CD4-positive, CD25-positive, alpha-beta regulatory T cell (primary cell): ENCODE results near the gene C13orf42. TPM values are rescaled to one million over a fixed set of nuclear protein-coding genes. Genes with fewer than 3 reads are reported as not detected.

Experiments used
- ATAC-seq, 2 donors: fragments of 150-1000 bp; cut with Tn5 transposase; one replicate each; pipeline ENCODE4 v1.10.0; 2021; ENCODE audit warnings: low read depth in 2 of 2, moderate number of reproducible peaks in 2 of 2, moderate library complexity in 1 of 2
- DNase-seq, 3 donors: peaks; one replicate each; pipeline versions ENCODE4 v3.0.0 to v3.0.0-alpha.2; 2012 to 2022; ENCODE audit warnings: mixed read lengths in 1 of 3
- H3K27ac ChIP-seq: one replicate; pipeline ENCODE4 v1.7.0; 2013; ENCODE audit warnings: mild to moderate bottlenecking, low read length; ENCODE audit not compliant: insufficient read depth, poor library complexity, severe bottlenecking
- H3K27me3 ChIP-seq: one replicate; pipeline ENCODE4 v1.7.0; 2013; ENCODE audit warnings: low read length; ENCODE audit not compliant: control insufficient read depth, insufficient read depth
- H3K36me3 ChIP-seq: one replicate; pipeline ENCODE4 v1.7.0; 2013; ENCODE audit warnings: mild to moderate bottlenecking, low read length, moderate library complexity; ENCODE audit not compliant: control insufficient read depth, insufficient read depth
- H3K4me1 ChIP-seq: 2 replicates; pipeline ENCODE4 v1.7.0; 2013; ENCODE audit warnings: mild to moderate bottlenecking, low read length; ENCODE audit not compliant: insufficient read depth, control insufficient read depth, poor library complexity, severe bottlenecking
- H3K4me3 ChIP-seq: one replicate; pipeline ENCODE4 v1.7.0; 2013; ENCODE audit warnings: low read depth, mild to moderate bottlenecking, low read length, moderate library complexity
- H3K9me3 ChIP-seq, 2 experiments: 1 replicate in 1 of 2; 2 replicates in 1 of 2; pipeline ENCODE4 v1.7.0; 2013; ENCODE audit warnings: low read length in 2 of 2, mild to moderate bottlenecking in 1 of 2, moderate library complexity in 1 of 2; ENCODE audit not compliant: control insufficient read depth in 2 of 2
- H3K27ac Mint-ChIP-seq, 3 donors: one replicate each; pipeline ENCODE4 v1.8.0; 2020 to 2022; ENCODE audit warnings: mild to moderate bottlenecking in 3 of 3, mixed read lengths in 3 of 3, moderate library complexity in 2 of 3
- H3K27me3 Mint-ChIP-seq: one replicate; pipeline ENCODE4 v1.8.0; 2022; ENCODE audit warnings: mild to moderate bottlenecking, mixed read lengths
- H3K36me3 Mint-ChIP-seq: one replicate; pipeline ENCODE4 v1.8.0; 2020; ENCODE audit warnings: mixed read lengths
- H3K4me1 Mint-ChIP-seq, 4 donors: one replicate each; pipeline ENCODE4 v1.8.0; 2020 to 2022; ENCODE audit warnings: mixed read lengths in 4 of 4, mild to moderate bottlenecking in 1 of 4
- H3K4me3 Mint-ChIP-seq, 4 donors: one replicate each; pipeline ENCODE4 v1.8.0; 2020 to 2022; ENCODE audit warnings: mild to moderate bottlenecking in 4 of 4, mixed read lengths in 4 of 4, moderate library complexity in 3 of 4
- H3K9me3 Mint-ChIP-seq, 7 donors: one replicate each; pipeline ENCODE4 v1.8.0; 2020 to 2022; ENCODE audit warnings: mixed read lengths in 7 of 7, mild to moderate bottlenecking in 3 of 7, moderate library complexity in 2 of 7
- polyA plus RNA-seq, 4 donors: library from polyadenylated mRNA; unstranded; fragments of 300-500 nt; fragmentation: Illumina TruSeq; gene quantifications; one replicate each; pipeline ENCODE4 v1.2.3, GENCODE V29; 2021
- total RNA-seq: library from RNA; stranded (reverse); gene quantifications from one replicate; pipeline ENCODE4 v1.2.3, GENCODE V29; 2022

Gene C13orf42
- total and polyA plus RNA-seq, 5 donors from 2014 or later, result not detected

- Mint-ChIP-seq H3K36me3 (no peaks in the 10 kb centered on the region), H3K4me1 (peaks cover 0 to 1% (median 0%) of the 10 kb centered on the region in 4 donors), H3K27ac (no peak overlapping the region), H3K27me3 (no peaks in the 10 kb centered on the region), H3K9me3 (no peaks in the 10 kb centered on the region), H3K4me3 (no peak overlapping the region)
- no peak for DNase-seq
- H3K4me1 ChIP-seq, result no peaks in the 10 kb centered on the region
- H3K4me3 ChIP-seq, result no peak overlapping the region
- no peaks in the 10 kb centered on the region for H3K9me3 ChIP-seq
- no peaks in the 10 kb centered on the region for H3K36me3 ChIP-seq
- no peak overlapping the region for H3K27ac ChIP-seq
- H3K27me3 ChIP-seq, result no peaks in the 10 kb centered on the region
- no peak for ATAC-seq
Observed at GRCh38 chr13:51048616-51049015, 62.5 kb downstream of the C13orf42 start.

GRCh38 chr13:51048166-51048461 lies 63.0 kb downstream of the C13orf42 start:
- Mint-ChIP-seq H3K9me3 (no peaks in the 10 kb centered on the region), H3K4me3 (no peak overlapping the region), H3K27me3 (no peaks in the 10 kb centered on the region), H3K4me1 (peaks cover 0 to 1% (median 0%) of the 10 kb centered on the region in 4 donors), H3K36me3 (no peaks in the 10 kb centered on the region), H3K27ac (no peak overlapping the region)
- Histone ChIP-seq H3K27ac (no peak overlapping the region), H3K27me3 (no peaks in the 10 kb centered on the region), H3K4me3 (no peak overlapping the region), H3K9me3 (no peaks in the 10 kb centered on the region), H3K4me1 (no peaks in the 10 kb centered on the region), H3K36me3 (no peaks in the 10 kb centered on the region)
- DNase-seq (no peak), ATAC-seq (no peak)

- Histone ChIP-seq H3K27me3 (no peaks in the 10 kb centered on the region), H3K4me1 (no peaks in the 10 kb centered on the region), H3K4me3 (no peak overlapping the region), H3K36me3 (no peaks in the 10 kb centered on the region), H3K27ac (no peak overlapping the region), H3K9me3 (no peaks in the 10 kb centered on the region)
- Mint-ChIP-seq H3K9me3 (no peaks in the 10 kb centered on the region), H3K27ac (no peak overlapping the region), H3K4me1 (peaks cover 0 to 1% (median 0%) of the 10 kb centered on the region in 4 donors), H3K36me3 (no peaks in the 10 kb centered on the region), H3K27me3 (no peaks in the 10 kb centered on the region), H3K4me3 (no peak overlapping the region)
- ATAC-seq (no peak), DNase-seq (no peak)
Observed at GRCh38 chr13:51047434-51048165, 63.5 kb downstream of the C13orf42 start.

DNA sequence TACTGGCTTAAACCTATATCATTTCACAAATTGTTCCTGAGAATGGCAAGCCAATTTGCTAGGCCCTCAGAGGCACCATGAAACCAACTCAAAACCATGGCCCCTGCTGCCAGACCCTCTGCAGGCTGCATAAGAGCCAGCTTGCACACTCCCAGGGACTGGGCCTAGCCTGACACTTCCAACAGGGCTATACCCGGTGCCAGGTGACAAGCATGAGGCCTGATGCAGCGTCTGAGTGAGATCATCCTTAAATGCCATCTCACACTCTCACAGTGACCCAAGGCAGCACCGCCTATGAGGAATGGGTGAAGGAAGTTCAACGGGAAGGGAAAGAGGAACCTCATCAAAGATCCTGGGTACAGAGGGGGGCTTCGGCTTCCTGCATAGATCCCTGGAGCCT lies 65.6 kb downstream of the C13orf42 start:
- ATAC-seq, result no peak
- H3K27ac Mint-ChIP-seq, result no peak overlapping the region
- peaks cover 1% of the 10 kb centered on the region for H3K27me3 Mint-ChIP-seq
- Histone ChIP-seq H3K27me3 (no peaks in the 10 kb centered on the region), H3K36me3 (no peaks in the 10 kb centered on the region), H3K9me3 (no peaks in the 10 kb centered on the region), H3K4me3 (no peak overlapping the region), H3K27ac (no peak overlapping the region), H3K4me1 (no peaks in the 10 kb centered on the region)
- H3K36me3 Mint-ChIP-seq, result no peaks in the 10 kb centered on the region
- peaks cover 0 to 1% (median 0%) of the 10 kb centered on the region in 4 donors for H3K4me1 Mint-ChIP-seq
- no peak overlapping the region for H3K4me3 Mint-ChIP-seq
- peaks cover 0 to 2% (median 0%) of the 10 kb centered on the region in 7 donors for H3K9me3 Mint-ChIP-seq
- DNase-seq, result no peak

GRCh38 chr13:51044023-51044665 lies 66.9 kb downstream of the C13orf42 start:
- Histone ChIP-seq H3K4me3 (no peak overlapping the region), H3K36me3 (no peaks in the 10 kb centered on the region), H3K4me1 (no peaks in the 10 kb centered on the region), H3K27ac (no peak overlapping the region), H3K27me3 (no peaks in the 10 kb centered on the region), H3K9me3 (no peaks in the 10 kb centered on the region)
- no peak for ATAC-seq
- Mint-ChIP-seq H3K9me3 (peaks cover 0 to 2% (median 0%) of the 10 kb centered on the region in 7 donors), H3K27me3 (peaks cover 10% of the 10 kb centered on the region), H3K4me3 (no peak overlapping the region), H3K4me1 (no peaks in the 10 kb centered on the region), H3K27ac (no peak overlapping the region), H3K36me3 (no peaks in the 10 kb centered on the region)
- DNase-seq, result no peak

- H3K27me3 Mint-ChIP-seq, result peaks cover 17% of the 10 kb centered on the region
- DNase-seq, result no peak
Observed at GRCh38 chr13:51043310-51043709, 67.8 kb downstream of the C13orf42 start.

GRCh38 chr13:51041710-51042109 lies 69.4 kb downstream of the C13orf42 start:
- H3K36me3 ChIP-seq, result no peaks in the 10 kb centered on the region
- no peak overlapping the region for H3K27ac ChIP-seq
- no peaks in the 10 kb centered on the region for H3K9me3 ChIP-seq
- no peak overlapping the region for H3K4me3 ChIP-seq
- H3K9me3 Mint-ChIP-seq, result peaks cover 0 to 2% (median 0%) of the 10 kb centered on the region in 7 donors
- no peak overlapping the region for H3K4me3 Mint-ChIP-seq
- no peaks in the 10 kb centered on the region for H3K4me1 Mint-ChIP-seq
- peaks cover 24% of the 10 kb centered on the region for H3K27me3 Mint-ChIP-seq
- no peaks in the 10 kb centered on the region for H3K4me1 ChIP-seq
- H3K27ac Mint-ChIP-seq, result no peak overlapping the region
- H3K36me3 Mint-ChIP-seq, result no peaks in the 10 kb centered on the region
- H3K27me3 ChIP-seq, result no peaks in the 10 kb centered on the region
- ATAC-seq (no peak), DNase-seq (no peak)

More at GRCh38 chr13:51043310-51043709, 67.8 kb downstream of the C13orf42 start:
- Mint-ChIP-seq H3K27ac (no peak overlapping the region), H3K4me1 (no peaks in the 10 kb centered on the region), H3K9me3 (peaks cover 0 to 2% (median 0%) of the 10 kb centered on the region in 7 donors), H3K36me3 (no peaks in the 10 kb centered on the region), H3K4me3 (no peak overlapping the region)
- Histone ChIP-seq H3K27me3 (no peaks in the 10 kb centered on the region), H3K4me3 (no peak overlapping the region), H3K9me3 (no peaks in the 10 kb centered on the region), H3K36me3 (no peaks in the 10 kb centered on the region), H3K4me1 (no peaks in the 10 kb centered on the region), H3K27ac (no peak overlapping the region)
- no peak for ATAC-seq

GRCh38 chr13:51041126-51041525 lies 69.9 kb downstream of the C13orf42 start:
- H3K4me1 Mint-ChIP-seq, result no peaks in the 10 kb centered on the region
- ATAC-seq (no peak), DNase-seq (no peak)
- H3K9me3 ChIP-seq, result no peaks in the 10 kb centered on the region
- H3K4me3 Mint-ChIP-seq, result no peak overlapping the region
- no peak overlapping the region for H3K27ac ChIP-seq
- no peaks in the 10 kb centered on the region for H3K27me3 ChIP-seq
- peaks cover 24% of the 10 kb centered on the region for H3K27me3 Mint-ChIP-seq
- H3K36me3 ChIP-seq, result no peaks in the 10 kb centered on the region
- no peaks in the 10 kb centered on the region for H3K36me3 Mint-ChIP-seq
- no peak overlapping the region for H3K4me3 ChIP-seq
- no peak overlapping the region for H3K27ac Mint-ChIP-seq
- peaks cover 0 to 2% (median 0%) of the 10 kb centered on the region in 7 donors for H3K9me3 Mint-ChIP-seq
- no peaks in the 10 kb centered on the region for H3K4me1 ChIP-seq
